H1 (cell line): ENCODE data around the gene AWAT2. TPM values are rescaled to one million over a fixed set of nuclear protein-coding genes. Genes with fewer than 3 reads are reported as not detected.

ENCODE experiments used
- CBX5 ChIP-seq: fragments of 300-800, 300-1000 bp; sonication (generic); IDR thresholded peaks from 2 replicates; pipeline ENCODE4 v1.7.1; 2016; ENCODE audit warnings: antibody characterized with exemption, low read length, low read depth
- CTBP2 ChIP-seq: IDR thresholded peaks from 2 replicates; pipeline ENCODE4 v1.7.0; 2011; ENCODE audit warnings: borderline replicate concordance, mild to moderate bottlenecking, moderate library complexity, mixed read lengths, low read length; ENCODE audit not compliant: insufficient read depth, insufficient read length
- polyA plus RNA-seq, 7 experiments: library from polyadenylated mRNA; depleted of rRNA in 3 of 7; stranded (reverse) in 5 of 7; unstranded in 2 of 7; fragments of >200 nt in 5 of 7; fragments of 200-250 nt in 2 of 7; gene quantifications; 1 replicate in 5 of 7; 2 replicates in 1 of 7; 4 replicates in 1 of 7; pipeline versions ENCODE4 v1.2.1 to v1.2.3, GENCODE V29; 2011 to 2013; ENCODE audit warnings: missing spikeins in 2 of 7, mixed read lengths in 2 of 7
- total RNA-seq: library from RNA; stranded (reverse); fragmentation: NEBNext Ultra II Directional; extraction: Animal tissue kit (Norgen Biotek cat#: 25700); gene quantifications from 2 replicates; pipeline ENCODE4 v1.2.1, GENCODE V29; 2021

Gene AWAT2
- total and polyA plus RNA-seq, 2 of the 8 experiments (the other 6 are each of a cell fraction or from before 2014, with no cell fraction given): not detected

- no peak for TF ChIP-seq CBX5
- TF ChIP-seq CTBP2: no peak
These were observed 2.8 kb downstream of the AWAT2 start (continued) for GRCh38 chrX:70046978-70047377.
